MCF 10A (cell line): ENCODE results near the gene ZNF692. TPM values are rescaled to one million over a fixed set of nuclear protein-coding genes. Genes with fewer than 3 reads are reported as not detected.

Experiments
- BruUV-seq: library from RNA; stranded (reverse); fragments of 400-500 nt; replicated peaks from 2 replicates; lab custom pipeline; 2021; lab: Mats Ljungman, UMichigan
- CTCF ChIA-PET: fragments of 300-600 bp; sonication (Branson Sonifier 250); formaldehyde crosslinking; extraction: SDS; loops from one replicate; lab custom pipeline; 2021; ENCODE audit warnings: antibody characterized with exemption, inconsistent platforms; lab: Yijun Ruan, JAX
- POLR2A ChIA-PET: fragments of 300-600, 350-650 bp; sonication (Branson Sonifier 250); formaldehyde crosslinking; extraction: SDS; loops from one replicate; lab custom pipeline; 2020; ENCODE audit warnings: antibody characterized with exemption, inconsistent platforms; lab: Yijun Ruan, JAX
- DNase-seq: peaks from one replicate; pipeline ENCODE4 v3.0.0-alpha.2; 2018; ENCODE audit not compliant: unreplicated experiment
- H3K27ac Mint-ChIP-seq: one replicate; pipeline ENCODE4 v1.8.0; 2022; ENCODE audit warnings: mild to moderate bottlenecking, low read depth, mixed read lengths; ENCODE audit not compliant: unreplicated experiment
- H3K27me3 Mint-ChIP-seq: one replicate; pipeline ENCODE4 v1.8.0; 2022; ENCODE audit warnings: mixed read lengths; ENCODE audit not compliant: insufficient read depth, unreplicated experiment
- H3K36me3 Mint-ChIP-seq: one replicate; pipeline ENCODE4 v1.8.0; 2022; ENCODE audit warnings: mild to moderate bottlenecking, moderate library complexity, mixed read lengths; ENCODE audit not compliant: insufficient read depth, unreplicated experiment
- H3K4me1 Mint-ChIP-seq: one replicate; pipeline ENCODE4 v1.8.0; 2022; ENCODE audit warnings: mixed read lengths; ENCODE audit not compliant: insufficient read depth, unreplicated experiment
- H3K4me3 Mint-ChIP-seq: one replicate; pipeline ENCODE4 v1.8.0; 2022; ENCODE audit warnings: mild to moderate bottlenecking, moderate library complexity, mixed read lengths; ENCODE audit not compliant: unreplicated experiment
- H3K9me3 Mint-ChIP-seq: one replicate; pipeline ENCODE4 v1.8.0; 2022; ENCODE audit warnings: mixed read lengths; ENCODE audit not compliant: unreplicated experiment
- intact Hi-C: fragments of 100-400 bp; cut with micrococcal nuclease; formaldehyde crosslinking; loops from 2 replicates; pipeline ENCODE4 v1.14.1; 2022
- total RNA-seq: library from RNA; stranded (reverse); gene quantifications from 2 replicates; pipeline ENCODE4 v1.2.3, GENCODE V29; 2022
- TF ChIP-seq, protein P1 (sequence below): fragments of 200-600 bp; IDR thresholded peaks from one replicate; pipeline ENCODE4 v1.8.0; 2022; ENCODE audit warnings: antibody characterized with exemption, mild to moderate bottlenecking; ENCODE audit not compliant: unreplicated experiment

The ZNF692 gene
- total RNA-seq, 1 experiment from 2014 or later = 103 TPM

DNA sequence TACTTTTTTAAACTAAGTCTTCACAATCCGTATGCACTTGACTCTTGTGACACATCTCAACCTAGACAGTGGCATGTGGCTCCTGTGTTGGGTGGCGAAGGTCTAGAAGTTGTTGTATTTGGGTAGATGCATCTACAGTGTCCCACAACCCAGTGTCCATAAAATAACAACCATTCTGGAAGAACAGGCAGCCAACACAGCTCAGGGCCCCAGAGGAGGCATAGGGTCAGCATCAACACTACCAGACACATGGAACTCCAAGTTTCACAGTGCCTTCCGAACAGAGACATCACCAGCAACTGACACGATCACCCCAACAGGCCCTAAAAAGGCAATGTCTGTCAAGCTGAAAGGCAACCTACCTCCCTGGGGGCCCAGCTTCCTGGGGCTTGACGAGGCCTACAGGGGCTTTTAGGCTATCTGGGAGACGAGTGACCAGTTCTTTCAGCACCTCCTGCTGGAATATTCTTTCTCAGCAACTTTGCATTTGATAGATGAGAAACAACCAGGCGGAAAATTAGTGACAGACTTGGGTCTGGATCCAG, 38.8 kb downstream of the ZNF692 start:
- H3K36me3 Mint-ChIP-seq = peaks cover 82% of the 10 kb centered on the region
- H3K9me3 Mint-ChIP-seq = no peaks in the 10 kb centered on the region
- BruUV-seq = no TSS peak
- CTCF ChIA-PET = interaction anchor here (0.6 to 5.1 kb wide), 5 partner anchors 8 to 193 kb away, joined by 3 to 40 read pairs (median 4); no protein-coding TSS in a partner anchor
- H3K27me3 Mint-ChIP-seq = no peaks in the 10 kb centered on the region
- POLR2A ChIA-PET = interaction anchor here (0.6 to 1.2 kb wide), 5 partner anchors 8 to 717 kb away, joined by 3 to 5 read pairs (median 5); partner anchors contain the start of gene ZNF672
- intact Hi-C loops = no loop called here
- no peak overlapping the region for H3K4me3 Mint-ChIP-seq
- no peak for DNase-seq
- peaks cover 48% of the 10 kb centered on the region for H3K4me1 Mint-ChIP-seq
- H3K27ac Mint-ChIP-seq = peak overlapping the region; percentile 16
- TF ChIP-seq, protein P1, sequence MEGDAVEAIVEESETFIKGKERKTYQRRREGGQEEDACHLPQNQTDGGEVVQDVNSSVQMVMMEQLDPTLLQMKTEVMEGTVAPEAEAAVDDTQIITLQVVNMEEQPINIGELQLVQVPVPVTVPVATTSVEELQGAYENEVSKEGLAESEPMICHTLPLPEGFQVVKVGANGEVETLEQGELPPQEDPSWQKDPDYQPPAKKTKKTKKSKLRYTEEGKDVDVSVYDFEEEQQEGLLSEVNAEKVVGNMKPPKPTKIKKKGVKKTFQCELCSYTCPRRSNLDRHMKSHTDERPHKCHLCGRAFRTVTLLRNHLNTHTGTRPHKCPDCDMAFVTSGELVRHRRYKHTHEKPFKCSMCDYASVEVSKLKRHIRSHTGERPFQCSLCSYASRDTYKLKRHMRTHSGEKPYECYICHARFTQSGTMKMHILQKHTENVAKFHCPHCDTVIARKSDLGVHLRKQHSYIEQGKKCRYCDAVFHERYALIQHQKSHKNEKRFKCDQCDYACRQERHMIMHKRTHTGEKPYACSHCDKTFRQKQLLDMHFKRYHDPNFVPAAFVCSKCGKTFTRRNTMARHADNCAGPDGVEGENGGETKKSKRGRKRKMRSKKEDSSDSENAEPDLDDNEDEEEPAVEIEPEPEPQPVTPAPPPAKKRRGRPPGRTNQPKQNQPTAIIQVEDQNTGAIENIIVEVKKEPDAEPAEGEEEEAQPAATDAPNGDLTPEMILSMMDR = no peak

DNA sequence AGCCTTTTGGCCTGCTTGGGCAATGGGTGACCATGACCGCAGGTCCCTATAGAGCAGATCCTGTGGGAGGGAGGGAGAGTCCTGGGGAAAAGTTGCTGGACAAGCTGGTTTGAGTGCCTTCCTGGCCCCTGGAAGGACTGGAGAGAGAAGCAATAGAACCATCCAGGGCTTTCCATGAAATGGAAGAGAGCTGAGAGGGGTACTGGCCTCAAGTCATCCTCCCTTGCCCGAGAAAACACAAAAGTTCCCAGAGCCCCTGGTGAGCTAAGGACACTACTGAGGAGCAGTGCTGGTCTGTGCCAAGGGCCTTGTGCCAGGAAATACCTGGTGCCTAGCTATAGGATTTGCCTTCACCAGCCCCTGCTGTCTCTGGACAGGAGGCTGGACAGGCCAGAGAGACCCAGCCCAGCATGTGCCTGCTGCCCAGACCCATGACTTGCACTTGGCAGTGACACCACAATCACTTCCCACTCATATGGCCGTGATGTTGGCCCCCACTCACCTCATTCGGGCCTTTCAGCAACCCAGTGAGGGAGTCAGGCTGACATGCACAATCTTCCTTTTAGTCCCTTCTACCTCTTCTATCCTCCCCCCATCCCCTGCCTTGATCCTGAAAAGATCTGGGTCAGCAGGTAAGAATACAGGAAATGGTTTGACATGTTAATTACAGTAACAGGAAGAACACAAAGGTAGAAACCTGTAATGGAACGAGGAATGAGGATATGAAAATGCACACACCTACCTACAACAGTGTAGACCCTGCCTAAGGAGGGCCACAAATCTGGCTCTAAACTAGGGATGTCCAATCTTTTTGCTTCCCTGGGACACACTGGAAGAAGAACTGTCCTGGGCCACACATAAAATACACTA, 40.1 kb downstream of the ZNF692 start:
- TF ChIP-seq, protein P1 = no peak
- H3K4me3 Mint-ChIP-seq = no peak overlapping the region
- H3K4me1 Mint-ChIP-seq = peaks cover 35% of the 10 kb centered on the region
- intact Hi-C loops = no loop called here
- CTCF ChIA-PET = interaction anchor here (0.5 to 5.1 kb wide), 6 partner anchors 12 to 574 kb away, joined by 3 to 40 read pairs (median 3); no protein-coding TSS in a partner anchor
- peaks cover 83% of the 10 kb centered on the region for H3K36me3 Mint-ChIP-seq
- H3K27ac Mint-ChIP-seq = peak overlapping the region; percentile 57
- no peaks in the 10 kb centered on the region for H3K27me3 Mint-ChIP-seq
- BruUV-seq = no TSS peak
- POLR2A ChIA-PET = interaction anchor here (1.2 kb wide), 2 partner anchors 10 to 19 kb away, joined by 3 to 4 read pairs; partner anchors contain the start of gene ZNF672
- DNase-seq = no peak
- no peaks in the 10 kb centered on the region for H3K9me3 Mint-ChIP-seq

DNA sequence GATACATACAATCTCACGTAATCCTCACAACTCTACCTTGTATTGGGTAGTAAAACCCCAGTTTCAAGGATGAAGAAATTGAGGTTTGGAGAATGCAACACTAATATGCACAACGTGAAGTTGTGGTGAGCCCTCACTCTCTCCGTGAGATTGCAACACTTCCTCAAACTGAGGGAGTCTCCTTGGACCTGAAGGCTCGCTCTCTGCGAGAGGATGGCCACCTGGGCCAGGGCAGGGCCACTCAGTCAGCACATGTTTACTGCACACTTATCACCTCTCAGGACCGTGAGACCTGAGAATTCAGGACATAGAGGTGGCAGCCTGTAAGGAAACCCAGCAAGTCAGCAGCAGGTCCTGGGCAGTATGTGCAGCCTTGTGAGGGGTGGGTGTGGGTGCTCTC, 41.8 kb downstream of the ZNF692 start:
- CTCF ChIA-PET = interaction anchor here (0.6 to 1.2 kb wide), 3 partner anchors 11 to 582 kb away, joined by 3 to 4 read pairs (median 3); no protein-coding TSS in a partner anchor
- H3K4me3 Mint-ChIP-seq = no peak overlapping the region
- H3K9me3 Mint-ChIP-seq = no peaks in the 10 kb centered on the region
- no peak for DNase-seq
- H3K27me3 Mint-ChIP-seq = no peaks in the 10 kb centered on the region
- H3K27ac Mint-ChIP-seq = peak overlapping the region; percentile 57
- peaks cover 83% of the 10 kb centered on the region for H3K36me3 Mint-ChIP-seq
- POLR2A ChIA-PET = no interaction called here
- TF ChIP-seq, protein P1 = no peak
- intact Hi-C loops = no loop called here
- no TSS peak for BruUV-seq
- peaks cover 29% of the 10 kb centered on the region for H3K4me1 Mint-ChIP-seq
